ENCODE results near the gene TBC1D24. TPM values are rescaled to one million over a fixed set of nuclear protein-coding genes. Genes with fewer than 3 reads are reported as not detected.

TBC1D24 gene
- total RNA-seq, 3 donors from 2014 or later: 6.9 to 14.3 (median 8.5) TPM

- ATAC-seq (no peak), DNase-seq (no peak)
- Histone ChIP-seq H3K9me3 (no peaks in the 10 kb centered on the region), H3K4me1 (ENCODE audit: low read depth) (no peaks in the 10 kb centered on the region), H3K4me3 (no peak overlapping the region), H3K36me3 (ENCODE audit: low read depth) (no peaks in the 10 kb centered on the region)
- no peak for TF ChIP-seq CTCF (IDR thresholded peaks at IDR 0.05)
- intact Hi-C loops (cut with DNase I, micrococcal nuclease): loop anchor here in 1 of 2 donors (10.0 kb wide), 1 partner anchor 53 kb away; no protein-coding TSS in a partner anchor
Measured at GRCh38 chr16:2447920-2448583, 26.9 kb upstream of the TBC1D24 start.

GRCh38 chr16:2449118-2449517 lies 25.8 kb upstream of the TBC1D24 start:
- Histone ChIP-seq H3K4me3 (no peak overlapping the region), H3K4me1 (ENCODE audit: low read depth) (no peaks in the 10 kb centered on the region), H3K36me3 (ENCODE audit: low read depth) (no peaks in the 10 kb centered on the region), H3K9me3 (no peaks in the 10 kb centered on the region)
- DNase-seq: no peak
- no peak for TF ChIP-seq CTCF (IDR thresholded peaks at IDR 0.05)
- no peak for ATAC-seq
- intact Hi-C loops (cut with DNase I, micrococcal nuclease): loop anchor here in 1 of 2 donors (10.0 kb wide), 1 partner anchor 54 kb away; no protein-coding TSS in a partner anchor

- no peak for TF ChIP-seq CTCF (IDR thresholded peaks at IDR 0.05)
- no peaks in the 10 kb centered on the region for H3K9me3 ChIP-seq
- H3K36me3 ChIP-seq (ENCODE audit: low read depth): no peaks in the 10 kb centered on the region
- ATAC-seq (no peak), DNase-seq (no peak)
- no peak overlapping the region for H3K4me3 ChIP-seq
- intact Hi-C loops (cut with DNase I, micrococcal nuclease): no loop called here
- no peaks in the 10 kb centered on the region for H3K4me1 ChIP-seq (ENCODE audit: low read depth)
Measured at GRCh38 chr16:2450535-2450934, 24.4 kb upstream of the TBC1D24 start.

GRCh38 chr16:2450975-2451381 lies 23.9 kb upstream of the TBC1D24 start:
- intact Hi-C loops (cut with DNase I, micrococcal nuclease): no loop called here
- no peak for ATAC-seq
- no peaks in the 10 kb centered on the region for H3K4me1 ChIP-seq (ENCODE audit: low read depth)
- no peak for TF ChIP-seq CTCF (IDR thresholded peaks at IDR 0.05)
- no peak for DNase-seq
- H3K9me3 ChIP-seq: no peaks in the 10 kb centered on the region
- H3K4me3 ChIP-seq: no peak overlapping the region
- no peaks in the 10 kb centered on the region for H3K36me3 ChIP-seq (ENCODE audit: low read depth)

GRCh38 chr16:2451851-2452320 lies 23.0 kb upstream of the TBC1D24 start:
- Histone ChIP-seq H3K36me3 (ENCODE audit: low read depth) (no peaks in the 10 kb centered on the region), H3K4me1 (ENCODE audit: low read depth) (no peaks in the 10 kb centered on the region), H3K4me3 (no peak overlapping the region), H3K9me3 (no peaks in the 10 kb centered on the region)
- intact Hi-C loops (cut with DNase I, micrococcal nuclease): no loop called here
- ATAC-seq (no peak), DNase-seq (no peak)
- TF ChIP-seq CTCF (IDR thresholded peaks at IDR 0.05): no peak
